Type B pancreatic cell (in vitro differentiated cells): Measurements from ENCODE around the gene MARS1. TPM values are rescaled to one million over a fixed set of nuclear protein-coding genes. Genes with fewer than 3 reads are reported as not detected.

Experiments
- DNase-seq: peaks from one replicate; pipeline ENCODE4 v3.0.0; 2021; ENCODE audit warnings: mixed read lengths; ENCODE audit not compliant: unreplicated experiment; ENCODE audit errors: extremely low spot score
- H3K27ac Mint-ChIP-seq: 2 replicates; pipeline ENCODE4 v1.8.0; 2021; ENCODE audit warnings: mild to moderate bottlenecking, mixed read lengths
- H3K27me3 Mint-ChIP-seq: 2 replicates; pipeline ENCODE4 v1.8.0; 2021; ENCODE audit warnings: mixed read lengths
- H3K36me3 Mint-ChIP-seq: 2 replicates; pipeline ENCODE4 v1.8.0; 2021; ENCODE audit warnings: mixed read lengths
- H3K4me1 Mint-ChIP-seq: one replicate; pipeline ENCODE4 v1.8.0; 2021; ENCODE audit warnings: mixed read lengths; ENCODE audit not compliant: unreplicated experiment
- H3K4me3 Mint-ChIP-seq: 2 replicates; pipeline ENCODE4 v1.8.0; 2021; ENCODE audit warnings: mild to moderate bottlenecking, mixed read lengths
- H3K9me3 Mint-ChIP-seq: 2 replicates; pipeline ENCODE4 v1.8.0; 2021; ENCODE audit warnings: mixed read lengths
- total RNA-seq: library from RNA; stranded (reverse); gene quantifications from 2 replicates; pipeline ENCODE4 v1.2.1, GENCODE V29; 2021; ENCODE audit warnings: low replicate concordance
- TF ChIP-seq, protein P1 (sequence below): fragments of 200-600 bp; sonication (generic); conservative IDR thresholded peaks from 2 replicates; pipeline ENCODE4 v1.5.0; 2021; ENCODE audit warnings: antibody characterized with exemption, mild to moderate bottlenecking

The MARS1 gene
- total RNA-seq, 1 donor from 2014 or later, result 200 TPM

DNA sequence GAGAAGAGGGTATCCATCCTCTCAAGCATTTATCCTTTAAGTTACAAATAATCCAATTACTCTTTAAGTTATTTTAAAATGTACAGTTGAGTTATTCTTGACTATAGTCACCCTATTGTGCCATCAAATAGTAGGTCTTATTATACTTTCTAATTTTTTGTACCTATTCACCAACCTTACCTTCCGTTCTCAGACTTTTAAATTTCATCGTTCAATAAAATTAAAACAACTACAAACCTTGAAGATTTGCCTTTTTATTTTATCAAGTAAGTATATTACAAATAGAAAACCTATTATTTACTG lies 60.1 kb downstream of the MARS1 start:
- no peak overlapping the region for H3K4me3 Mint-ChIP-seq
- H3K27ac Mint-ChIP-seq, result no peak overlapping the region
- peaks cover 56% of the 10 kb centered on the region for H3K27me3 Mint-ChIP-seq
- TF ChIP-seq, protein P1, sequence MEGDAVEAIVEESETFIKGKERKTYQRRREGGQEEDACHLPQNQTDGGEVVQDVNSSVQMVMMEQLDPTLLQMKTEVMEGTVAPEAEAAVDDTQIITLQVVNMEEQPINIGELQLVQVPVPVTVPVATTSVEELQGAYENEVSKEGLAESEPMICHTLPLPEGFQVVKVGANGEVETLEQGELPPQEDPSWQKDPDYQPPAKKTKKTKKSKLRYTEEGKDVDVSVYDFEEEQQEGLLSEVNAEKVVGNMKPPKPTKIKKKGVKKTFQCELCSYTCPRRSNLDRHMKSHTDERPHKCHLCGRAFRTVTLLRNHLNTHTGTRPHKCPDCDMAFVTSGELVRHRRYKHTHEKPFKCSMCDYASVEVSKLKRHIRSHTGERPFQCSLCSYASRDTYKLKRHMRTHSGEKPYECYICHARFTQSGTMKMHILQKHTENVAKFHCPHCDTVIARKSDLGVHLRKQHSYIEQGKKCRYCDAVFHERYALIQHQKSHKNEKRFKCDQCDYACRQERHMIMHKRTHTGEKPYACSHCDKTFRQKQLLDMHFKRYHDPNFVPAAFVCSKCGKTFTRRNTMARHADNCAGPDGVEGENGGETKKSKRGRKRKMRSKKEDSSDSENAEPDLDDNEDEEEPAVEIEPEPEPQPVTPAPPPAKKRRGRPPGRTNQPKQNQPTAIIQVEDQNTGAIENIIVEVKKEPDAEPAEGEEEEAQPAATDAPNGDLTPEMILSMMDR, result no peak
- H3K9me3 Mint-ChIP-seq, result no peaks in the 10 kb centered on the region
- no peak for DNase-seq
- H3K4me1 Mint-ChIP-seq, result peaks cover 13% of the 10 kb centered on the region
- H3K36me3 Mint-ChIP-seq, result no peaks in the 10 kb centered on the region

DNA sequence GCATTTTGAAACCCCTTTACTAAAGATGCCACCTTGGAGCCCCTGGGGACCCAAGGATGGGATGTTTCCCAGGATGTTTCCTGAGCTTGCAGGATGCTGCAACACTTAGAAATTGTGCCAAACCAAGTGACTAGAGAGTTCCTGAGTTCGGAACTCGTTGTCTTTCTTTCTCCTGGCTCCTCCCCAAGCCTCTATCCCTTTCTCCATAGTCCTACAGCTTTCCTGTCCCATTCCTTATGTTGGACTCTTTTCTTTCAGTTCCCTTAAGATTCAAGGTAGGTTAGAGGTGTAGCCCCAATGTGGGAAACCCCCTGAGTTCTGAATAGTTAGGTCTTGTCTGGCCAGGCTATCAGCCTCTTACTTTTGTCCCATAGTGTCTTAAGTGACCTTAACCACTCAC lies 60.6 kb downstream of the MARS1 start:
- H3K4me3 Mint-ChIP-seq, result peak overlapping the region; percentile 71
- peaks cover 61% of the 10 kb centered on the region for H3K27me3 Mint-ChIP-seq

DNA sequence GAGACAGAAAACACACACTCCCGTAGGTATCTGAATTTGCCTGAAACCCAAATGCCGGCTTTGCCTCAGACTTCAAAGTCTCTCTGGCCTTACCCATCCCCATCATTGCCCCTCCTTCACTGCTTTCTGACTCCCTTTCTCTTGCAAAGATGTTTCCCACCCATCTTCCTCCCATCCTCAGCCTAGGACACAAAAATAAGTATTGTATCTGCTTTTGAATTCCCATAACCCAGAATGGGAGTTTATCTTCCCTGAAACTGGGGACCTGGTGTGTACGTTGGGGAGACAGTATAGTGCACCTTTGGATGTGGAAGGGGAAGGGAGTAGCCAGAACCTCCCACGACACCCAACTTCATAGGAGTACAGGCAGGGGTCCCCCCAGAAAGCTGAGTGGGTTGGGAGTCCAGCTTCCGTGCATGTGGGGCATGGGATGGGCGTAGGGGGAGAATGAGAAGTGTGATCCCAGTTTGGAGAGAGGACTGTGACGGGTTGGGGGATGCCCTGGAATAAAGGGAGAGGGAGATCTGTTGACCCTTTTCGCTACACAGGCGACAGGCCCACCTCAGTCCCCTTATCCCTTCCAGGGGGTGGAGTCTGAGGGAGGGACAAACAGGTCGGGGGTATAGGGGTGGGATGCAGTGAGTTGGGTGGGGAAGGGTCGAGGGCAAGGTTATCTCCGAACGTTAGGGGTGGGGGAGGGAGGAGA lies 61.5 kb downstream of the MARS1 start:
- H3K27me3 Mint-ChIP-seq, result peaks cover 68% of the 10 kb centered on the region
- TF ChIP-seq, protein P1, result no peak

More for the DNA sequence above, 60.6 kb downstream of the MARS1 start:
- no peaks in the 10 kb centered on the region for H3K36me3 Mint-ChIP-seq
- TF ChIP-seq, protein P1, result no peak
- no peaks in the 10 kb centered on the region for H3K9me3 Mint-ChIP-seq
- no peak overlapping the region for H3K27ac Mint-ChIP-seq
- peaks cover 18% of the 10 kb centered on the region for H3K4me1 Mint-ChIP-seq
- no peak for DNase-seq

DNA sequence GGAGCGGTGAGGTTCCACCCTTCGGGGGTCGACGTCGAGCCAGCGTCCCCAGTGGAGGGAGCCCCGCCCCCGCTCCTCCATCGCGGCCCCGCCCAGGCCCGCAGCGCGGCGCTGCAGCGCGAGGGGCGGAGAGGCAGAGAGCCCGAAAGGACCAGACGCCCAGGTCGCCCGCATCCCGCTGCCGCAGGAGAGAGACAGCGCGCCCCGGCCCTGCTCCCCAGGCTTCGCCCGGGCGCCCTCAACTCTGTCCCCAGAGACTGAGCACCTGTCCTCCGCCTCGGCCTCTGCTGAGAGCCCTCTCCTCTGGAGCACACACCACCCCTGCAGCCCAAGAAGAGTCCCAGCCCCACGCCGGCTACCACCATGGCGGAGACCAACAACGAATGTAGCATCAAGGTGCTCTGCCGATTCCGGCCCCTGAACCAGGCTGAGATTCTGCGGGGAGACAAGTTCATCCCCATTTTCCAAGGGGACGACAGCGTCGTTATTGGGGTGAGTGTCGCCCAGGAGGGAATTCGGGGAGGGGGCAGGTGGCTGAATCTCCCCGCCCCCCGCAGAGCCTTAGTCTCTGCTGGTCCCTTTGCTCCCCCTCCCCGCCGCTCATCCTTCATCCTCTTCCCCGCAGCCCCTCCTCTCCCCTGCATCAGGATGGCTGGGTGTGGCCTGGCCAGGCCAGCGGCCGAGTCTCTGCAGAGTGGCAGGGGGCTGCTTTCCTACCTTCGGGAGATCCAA lies 62.2 kb downstream of the MARS1 start, which contains the start of gene KIF5A:
Gene KIF5A (plus strand): TSS at position 136 of the 732 bp plus-strand sequence. CDS start 228 bp downstream, at position 364.
- Mint-ChIP-seq H3K27ac (no peak within 1 kb of the TSS), H3K4me1 (peaks cover 22% of the 10 kb centered on the region), H3K4me3 (peak within 1 kb of the TSS; percentile 79), H3K9me3 (no peaks in the 10 kb centered on the region), H3K27me3 (peaks cover 71% of the 10 kb centered on the region), H3K36me3 (no peaks in the 10 kb centered on the region)
- TF ChIP-seq, protein P1, result no peak
- DNase-seq, result no peak

More for the DNA sequence above, 61.5 kb downstream of the MARS1 start:
- no peak for DNase-seq
- peaks cover 22% of the 10 kb centered on the region for H3K4me1 Mint-ChIP-seq
- H3K36me3 Mint-ChIP-seq, result no peaks in the 10 kb centered on the region
- H3K4me3 Mint-ChIP-seq, result peak overlapping the region; percentile 71
- no peak overlapping the region for H3K27ac Mint-ChIP-seq
- no peaks in the 10 kb centered on the region for H3K9me3 Mint-ChIP-seq

DNA sequence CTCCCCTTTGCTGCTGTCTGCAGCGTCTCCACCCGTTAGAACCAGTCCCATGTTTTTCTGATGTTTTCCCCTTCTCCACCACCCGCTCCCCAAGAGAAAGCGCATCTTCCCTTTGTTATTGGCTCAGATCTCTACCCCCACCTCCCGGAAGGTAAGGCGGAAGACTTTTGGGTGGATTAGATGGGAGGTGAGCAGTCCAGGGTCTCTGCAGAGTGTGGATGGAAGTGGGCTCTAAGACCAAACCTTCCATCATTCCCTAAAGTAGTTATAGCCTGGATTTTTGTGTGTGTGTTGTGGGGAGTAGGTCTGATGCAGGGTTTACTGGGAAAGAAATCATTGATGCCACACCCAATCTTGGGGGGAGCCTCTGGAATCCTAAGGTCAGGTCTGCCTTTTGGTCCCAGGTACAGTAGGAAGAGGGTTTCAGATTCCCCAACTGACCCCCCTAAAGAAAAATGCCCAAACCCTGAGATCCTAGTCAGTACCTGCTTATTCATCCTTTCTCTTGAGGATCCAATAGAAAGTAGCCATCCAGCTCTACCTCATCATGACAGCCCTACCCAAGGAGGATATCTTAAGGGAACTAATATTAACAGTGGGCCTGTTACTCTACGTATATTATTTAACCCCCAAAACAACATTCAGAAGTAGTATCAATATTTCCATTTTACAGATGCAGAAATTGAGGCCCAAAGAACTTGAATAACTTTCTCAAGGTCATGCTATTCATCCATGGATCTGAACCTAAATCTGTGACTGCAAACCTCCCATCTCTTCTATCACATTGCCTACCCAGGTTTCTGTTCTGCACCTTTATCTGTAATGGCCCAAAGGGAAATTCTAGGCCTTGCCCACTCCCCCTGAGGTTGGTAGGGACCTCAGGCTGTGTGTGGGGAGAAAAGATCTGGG lies 63.0 kb downstream of the MARS1 start:
- TF ChIP-seq, protein P1, result no peak
- no peak for DNase-seq
- H3K27ac Mint-ChIP-seq, result no peak overlapping the region

More for the DNA sequence above, 63.0 kb downstream of the MARS1 start:
- Mint-ChIP-seq H3K36me3 (no peaks in the 10 kb centered on the region), H3K27me3 (peaks cover 71% of the 10 kb centered on the region), H3K4me3 (peak overlapping the region; percentile 79), H3K4me1 (peaks cover 20% of the 10 kb centered on the region), H3K9me3 (no peaks in the 10 kb centered on the region)
